GM21381 (cell line): Measurements from ENCODE around the gene NLRC3.
"Not testable (repeated sequence)": the region's sequence is repeated elsewhere in the genome, so short reads cannot be mapped to it uniquely, and the experiment has no call there.

ENCODE experiments used
- ATAC-seq: cut with Tn5 transposase; IDR thresholded peaks from one replicate; pipeline ENCODE4 v1.9.1; 2021; ENCODE audit warnings: mild to moderate bottlenecking, moderate library complexity; ENCODE audit not compliant: unreplicated experiment

The NLRC3 gene

GRCh38 chr16:3515897-3516296, 61.3 kb downstream of the NLRC3 start:
- ATAC-seq = no peak

- no peak for ATAC-seq
Observed at GRCh38 chr16:3514621-3515020, 62.6 kb downstream of the NLRC3 start.

DNA sequence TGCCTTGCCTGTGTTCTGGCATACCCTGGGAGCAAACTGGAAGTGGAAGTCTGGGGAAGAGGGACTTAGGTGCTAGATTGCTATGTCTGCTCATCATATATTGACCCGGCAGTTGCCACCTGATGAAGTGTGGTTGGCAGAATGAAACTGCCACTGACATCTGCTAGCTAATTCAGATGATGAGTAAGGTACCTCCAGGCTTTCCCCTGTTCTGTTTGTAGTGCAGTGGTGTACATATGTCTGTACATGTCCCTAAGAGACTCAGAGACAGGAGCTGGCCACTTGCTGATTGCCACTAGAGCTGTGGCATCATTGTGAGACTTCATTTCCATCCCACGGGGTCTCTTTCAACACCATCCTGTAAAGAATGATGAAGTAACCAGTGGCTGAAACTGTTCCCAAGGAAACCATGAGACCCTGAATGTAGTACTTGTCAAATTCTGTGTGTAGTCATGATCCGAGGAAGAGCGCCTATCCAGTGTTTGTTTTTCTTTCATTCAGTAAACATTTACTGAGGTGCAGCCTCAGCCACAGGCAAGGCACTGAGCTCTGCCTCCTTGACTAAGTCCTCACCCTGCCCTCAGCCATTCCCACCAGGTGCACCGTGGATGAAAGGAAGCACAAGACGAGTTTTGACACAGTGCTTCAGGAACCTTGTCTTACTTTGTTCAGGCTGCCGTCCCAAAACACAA, 63.2 kb downstream of the NLRC3 start:
- ATAC-seq = no peak

DNA sequence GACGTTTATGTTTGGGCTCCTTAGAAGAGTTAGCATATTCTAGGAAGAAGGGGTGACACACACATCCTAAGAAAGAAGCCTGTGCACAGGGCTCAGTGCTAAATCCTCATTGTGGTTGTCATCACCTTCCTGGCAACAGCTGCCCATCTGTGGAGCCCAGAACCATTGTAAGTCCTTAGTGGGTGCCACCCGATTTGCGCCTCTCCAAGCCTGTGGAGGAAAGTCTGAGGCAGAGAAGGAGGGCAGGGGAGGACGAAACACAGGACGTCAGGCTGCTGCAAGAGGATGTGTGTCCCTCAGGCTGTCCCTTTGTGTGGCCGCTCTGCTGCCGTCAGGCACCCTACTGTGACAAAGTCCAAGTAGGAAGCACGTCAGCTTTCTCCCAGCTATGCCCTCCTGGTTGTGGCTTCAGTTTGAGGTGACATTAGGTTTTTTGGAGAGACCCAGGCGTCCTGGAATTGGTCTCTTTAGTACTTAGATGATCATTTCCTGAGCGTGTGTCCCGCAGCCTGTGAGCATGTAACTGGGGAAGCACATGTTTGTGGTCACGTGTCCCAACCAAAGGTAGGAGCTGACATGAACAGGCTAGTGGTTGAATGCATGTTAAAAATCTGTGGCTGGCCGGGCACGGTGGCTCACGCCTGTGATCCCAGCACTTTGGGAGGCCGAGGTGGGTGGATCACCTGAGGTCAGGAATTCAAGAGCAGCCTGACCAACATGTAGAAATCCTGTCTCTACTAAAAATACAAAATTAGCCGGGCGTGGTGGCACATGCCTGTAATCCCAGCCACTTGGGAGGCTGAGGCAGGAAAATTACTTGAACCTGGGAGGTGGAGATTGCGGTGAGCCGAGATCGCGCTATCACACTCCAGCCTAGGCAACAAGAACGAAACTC, 65.7 kb downstream of the NLRC3 start:
- ATAC-seq = no peak

- ATAC-seq = no peak
Observed at GRCh38 chr16:3510416-3510815, 66.8 kb downstream of the NLRC3 start.

DNA sequence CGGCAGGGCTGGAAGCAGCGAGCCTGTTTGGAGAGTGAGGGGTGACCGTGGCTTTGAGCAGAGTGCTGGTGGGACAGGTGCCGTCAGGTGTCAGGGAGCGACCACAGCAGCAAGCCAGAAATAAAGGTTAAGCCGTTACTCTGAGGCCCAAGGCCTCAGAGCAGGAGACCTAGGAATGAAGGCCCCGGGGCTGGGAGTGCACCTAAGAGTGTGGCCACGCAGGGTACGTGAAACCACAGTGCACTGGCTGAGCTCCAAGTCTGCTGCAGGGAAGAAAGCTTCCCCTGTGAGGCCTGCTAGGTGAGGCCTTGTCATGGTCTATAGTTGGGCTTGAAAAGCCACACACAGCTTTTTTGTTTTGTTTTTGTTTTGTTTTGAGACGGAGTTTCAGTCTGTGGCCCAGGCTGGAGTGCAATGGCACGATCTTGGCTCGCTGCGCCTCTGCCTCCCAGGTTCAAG, 67.7 kb downstream of the NLRC3 start:
- ATAC-seq = peak; percentile 86

DNA sequence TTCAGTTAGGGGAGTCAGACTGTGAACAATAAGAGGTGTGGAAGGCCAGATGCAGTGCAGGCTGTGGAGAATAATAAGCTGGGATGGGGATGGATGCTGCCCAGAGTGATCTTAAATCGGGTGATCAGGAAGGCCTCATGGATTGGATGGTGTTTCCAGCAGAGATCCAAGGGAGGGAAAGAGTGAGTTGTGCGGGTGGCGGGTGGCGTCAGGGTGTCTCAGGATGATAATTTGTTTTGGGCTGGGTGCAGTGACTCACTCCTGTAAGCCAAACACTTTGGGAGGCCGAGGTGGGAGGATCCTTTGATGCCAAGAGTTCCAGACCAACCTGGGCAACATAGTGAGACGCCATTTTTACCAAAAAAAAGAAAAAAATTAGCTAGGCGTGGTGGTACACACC, 68.5 kb downstream of the NLRC3 start:
- ATAC-seq = no peak

DNA sequence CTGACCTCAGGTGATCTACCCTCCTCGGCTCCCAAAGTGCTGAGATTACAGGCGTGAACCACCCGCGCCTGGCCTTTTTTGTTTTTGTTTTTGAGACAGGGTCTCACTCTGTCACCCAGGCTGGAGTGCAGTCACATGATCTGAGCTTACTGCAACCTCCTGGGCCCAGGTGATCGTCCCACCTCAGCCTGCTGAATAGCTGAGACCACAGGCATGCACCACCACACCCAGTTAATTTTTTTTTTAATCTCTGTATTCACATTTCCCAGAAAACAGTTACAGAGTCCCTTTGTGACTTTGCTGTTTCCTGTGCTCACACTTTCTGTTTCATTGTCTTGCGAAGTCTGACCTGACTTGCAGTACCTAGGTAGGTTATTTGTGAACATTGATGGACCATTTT, 73.7 kb downstream of the NLRC3 start:
- no peak for ATAC-seq

- ATAC-seq = no peak
Observed at GRCh38 chr16:3501783-3502400, 75.3 kb downstream of the NLRC3 start.

DNA sequence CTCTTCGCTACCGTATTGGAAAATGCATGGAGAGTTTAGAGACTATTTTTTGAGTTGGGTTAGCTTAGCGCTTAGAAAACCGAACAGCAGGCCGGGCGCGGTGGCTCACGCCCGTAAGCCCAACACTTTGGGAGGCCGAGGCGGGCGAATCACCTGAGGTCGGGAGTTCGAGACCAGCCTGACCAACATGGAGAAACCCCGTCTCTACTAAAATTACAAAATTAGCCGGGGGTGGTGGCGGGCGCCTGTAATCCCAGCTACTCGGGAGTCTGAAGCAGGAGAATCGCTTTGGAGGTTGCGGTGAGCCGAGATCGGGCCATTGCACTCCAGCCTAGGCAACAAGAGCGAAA, 75.8 kb downstream of the NLRC3 start:
- not testable (repeated sequence) for ATAC-seq

- ATAC-seq = no peak
Observed at GRCh38 chr16:3498988-3499387, 78.2 kb downstream of the NLRC3 start.

- ATAC-seq = no peak
Observed at GRCh38 chr16:3497771-3498170, 79.4 kb downstream of the NLRC3 start.

- ATAC-seq = no peak
Observed at GRCh38 chr16:3496386-3496785, 80.8 kb downstream of the NLRC3 start.

DNA sequence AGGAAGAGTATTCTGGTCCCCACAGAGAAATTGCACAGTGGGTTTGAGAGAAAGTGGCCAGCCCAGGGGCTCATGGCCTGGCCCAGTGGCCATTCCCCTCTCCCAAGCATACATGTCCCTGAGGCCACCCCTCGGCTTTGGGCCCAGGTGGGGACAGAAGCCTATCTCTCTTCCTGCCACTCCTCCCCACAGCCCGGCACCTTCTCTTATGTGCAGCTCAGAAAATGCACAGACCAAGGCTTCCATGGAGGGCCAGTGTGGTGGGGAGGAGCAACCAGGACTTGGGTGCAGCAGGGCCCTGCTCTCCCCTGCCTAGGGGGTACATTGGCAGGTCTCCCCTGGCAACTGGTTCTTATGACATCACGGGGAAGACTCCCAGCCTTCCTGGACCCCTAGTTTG, 82.0 kb downstream of the NLRC3 start, which contains the start of gene C16orf90:
TSS of gene C16orf90 (minus strand) at position 314 of the 400 bp plus-strand sequence. CDS start at position 246, 68 bp downstream.
- no peak for ATAC-seq

- no peak for ATAC-seq
Observed at GRCh38 chr16:3494386-3494973, 82.7 kb downstream of the NLRC3 start.

DNA sequence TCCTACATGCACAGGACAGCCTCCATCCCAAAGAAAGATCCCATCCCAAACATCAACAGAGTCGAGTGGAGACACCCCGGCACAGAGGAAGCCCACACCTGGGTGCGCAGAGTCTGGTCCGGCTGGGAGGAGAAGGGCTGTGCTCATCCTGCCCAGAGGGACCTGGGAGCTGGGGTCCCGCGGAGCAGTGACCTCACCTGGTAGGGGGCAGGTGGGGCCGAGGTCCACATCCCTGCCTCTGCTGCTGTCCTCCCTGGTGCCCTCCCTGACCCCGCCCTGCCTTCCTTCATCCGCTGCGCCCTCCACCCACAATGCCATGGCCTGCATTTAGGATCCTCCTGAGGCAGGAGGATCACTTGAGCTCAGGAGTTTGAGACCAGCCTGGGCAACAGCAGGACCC, 84.8 kb downstream of the NLRC3 start:
- ATAC-seq = no peak

DNA sequence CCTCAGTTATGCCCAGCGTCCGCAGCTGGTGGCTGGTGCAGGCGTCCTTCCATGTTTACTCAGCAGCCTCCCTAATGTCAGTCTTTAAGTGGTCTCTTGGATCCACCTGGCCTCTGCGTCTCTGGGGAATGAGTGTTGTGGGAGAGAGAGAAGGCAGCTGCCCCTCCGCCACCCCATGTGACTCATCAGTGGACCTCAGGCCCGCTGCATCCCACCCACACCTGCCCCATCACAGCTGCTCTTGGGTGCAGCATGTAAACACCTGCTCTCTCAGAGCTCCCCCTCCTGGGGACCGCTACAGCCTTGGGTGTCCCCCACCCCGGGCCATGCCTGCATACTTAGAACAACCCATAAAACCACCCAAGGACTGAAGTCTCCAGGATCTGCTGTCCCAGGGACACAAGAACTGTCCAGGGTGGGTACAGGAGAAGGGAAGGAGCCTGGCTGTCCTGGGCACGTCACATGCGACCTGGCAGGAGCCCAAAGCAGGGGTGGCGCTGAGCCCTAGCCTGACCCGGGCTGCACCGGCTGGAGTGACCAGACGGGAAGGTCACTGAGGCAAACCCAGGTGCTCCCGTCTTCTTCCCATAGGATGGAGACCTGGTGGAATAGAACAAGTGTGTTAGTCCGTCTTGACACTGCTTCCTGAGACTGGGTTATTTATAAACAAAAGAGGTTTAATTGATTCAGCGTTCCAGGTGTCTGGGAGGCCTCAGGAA, 86.1 kb downstream of the NLRC3 start:
- no peak for ATAC-seq
